GM19035 (cell line): ENCODE results near the gene NOL4L.

Experiments used
- ATAC-seq: cut with Tn5 transposase; IDR thresholded peaks from one replicate; pipeline ENCODE4 v1.9.1; 2021; ENCODE audit not compliant: unreplicated experiment

NOL4L gene

DNA sequence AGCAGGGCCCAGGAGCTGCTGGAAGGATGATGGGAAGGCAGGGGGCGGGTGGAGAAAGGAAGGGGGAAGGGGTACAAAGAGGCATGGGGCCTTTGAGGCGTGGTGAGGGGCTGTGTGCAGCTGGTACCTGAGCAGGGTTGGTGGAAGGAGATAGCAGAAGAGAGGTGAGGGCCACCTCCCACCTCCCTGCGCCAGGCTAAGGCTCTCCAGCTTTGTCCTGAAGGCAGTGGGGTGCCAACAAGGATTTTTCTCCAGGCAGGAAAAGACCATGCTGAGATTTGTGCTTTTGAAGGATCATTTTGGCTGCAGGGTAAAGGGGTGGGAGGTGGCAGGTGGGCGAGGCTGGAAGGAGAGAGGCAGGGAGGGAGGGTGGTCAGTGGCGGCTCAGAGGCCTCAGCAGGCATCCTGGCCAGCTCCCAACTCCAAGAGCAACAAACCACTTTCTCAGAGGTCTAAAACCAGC, 40.8 kb downstream of the NOL4L start:
- no peak for ATAC-seq

DNA sequence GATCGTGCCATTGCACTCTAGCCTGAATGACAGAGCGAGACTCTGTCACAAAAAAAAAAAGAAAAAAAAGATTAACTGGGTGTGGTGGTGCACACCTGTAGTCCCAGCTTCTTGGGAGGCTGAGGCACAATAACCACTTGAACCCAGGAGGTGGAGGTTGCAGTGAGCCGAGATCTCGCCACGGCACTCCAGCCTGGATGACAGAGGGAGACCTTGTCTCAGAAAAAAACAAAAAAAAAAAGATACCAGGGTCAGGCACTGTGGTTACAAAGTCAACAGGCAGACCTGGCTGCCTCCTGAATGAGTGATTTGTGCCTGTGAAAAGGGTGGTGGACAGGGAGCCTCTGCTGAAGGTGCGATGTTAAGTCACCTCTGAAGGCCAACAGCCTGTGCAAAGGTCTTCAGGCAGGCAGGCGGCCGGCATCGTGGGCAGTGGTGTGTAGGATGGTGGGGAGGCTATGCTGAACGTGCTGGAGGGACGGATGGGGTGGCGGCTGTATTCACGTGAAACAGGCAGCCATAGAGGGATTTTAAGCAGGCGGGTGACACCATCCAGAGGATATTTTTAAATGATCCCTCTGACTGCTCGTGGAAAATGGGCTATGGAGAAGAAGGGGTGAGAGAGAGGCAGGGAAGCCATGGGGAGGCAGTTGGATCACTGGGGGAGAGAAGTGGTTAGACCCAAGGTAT, 41.4 kb downstream of the NOL4L start:
- no peak for ATAC-seq

DNA sequence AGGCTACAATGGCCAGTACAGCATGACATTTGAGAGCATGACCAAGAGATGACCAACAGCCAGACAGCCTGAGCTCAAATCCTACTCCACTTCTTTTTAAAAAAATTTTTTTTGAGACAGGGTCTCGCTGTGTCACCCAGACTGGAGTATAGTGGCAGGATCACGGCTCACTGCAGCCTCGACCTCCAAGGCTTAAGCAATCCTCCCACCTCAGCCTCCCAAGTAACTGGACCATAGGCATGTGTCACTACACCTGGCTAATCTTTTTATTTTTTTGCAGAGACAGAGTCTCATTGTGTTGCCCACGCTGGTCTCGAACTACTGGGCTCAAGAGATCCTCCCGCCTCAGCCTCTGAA, 42.9 kb downstream of the NOL4L start:
- ATAC-seq, result no peak

DNA sequence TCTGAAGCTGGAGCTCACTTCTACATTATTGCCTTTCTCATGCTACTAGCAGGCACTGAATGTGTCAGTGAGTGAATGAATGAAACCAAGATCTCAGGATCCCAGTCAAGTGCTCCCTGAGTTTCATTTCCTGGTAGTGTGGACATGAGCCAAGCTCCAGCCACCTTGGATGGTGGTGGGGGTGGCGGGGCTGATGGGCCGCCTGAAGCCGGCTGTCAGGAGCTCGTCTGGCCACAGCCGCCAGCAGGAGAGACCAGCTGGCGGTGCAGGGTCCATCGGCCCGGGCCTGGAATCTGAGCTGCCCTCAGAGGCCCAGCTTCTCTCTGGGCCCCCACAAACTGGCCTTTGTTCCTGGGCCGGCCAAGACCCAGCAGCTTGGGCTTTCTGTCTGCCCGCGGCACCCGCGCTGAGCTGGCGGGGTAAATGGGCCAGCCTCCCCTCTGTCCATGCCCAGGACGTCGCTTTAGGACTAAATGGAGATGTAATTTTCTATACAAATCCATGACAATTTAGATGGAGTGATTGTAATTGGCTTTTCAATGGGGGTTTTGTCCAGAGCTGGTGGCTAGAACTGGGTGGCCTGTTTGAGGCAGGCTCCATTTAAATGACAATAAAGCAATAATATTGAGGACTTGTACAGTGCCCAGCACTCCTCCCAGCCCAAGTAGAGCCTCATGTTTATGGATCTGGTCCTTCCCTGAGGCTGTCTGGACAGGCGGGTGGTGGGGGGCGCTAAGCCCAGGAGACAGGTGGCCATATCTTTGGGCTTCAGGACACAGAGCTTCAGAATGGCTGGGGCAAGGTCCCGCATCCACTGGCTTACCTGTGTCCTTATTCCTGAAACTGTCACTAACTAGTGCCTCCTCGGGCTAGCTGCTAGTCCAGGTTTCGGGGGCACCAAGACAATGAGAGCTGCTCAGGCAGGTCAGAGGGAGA, 43.5 kb downstream of the NOL4L start:
- ATAC-seq, result no peak

DNA sequence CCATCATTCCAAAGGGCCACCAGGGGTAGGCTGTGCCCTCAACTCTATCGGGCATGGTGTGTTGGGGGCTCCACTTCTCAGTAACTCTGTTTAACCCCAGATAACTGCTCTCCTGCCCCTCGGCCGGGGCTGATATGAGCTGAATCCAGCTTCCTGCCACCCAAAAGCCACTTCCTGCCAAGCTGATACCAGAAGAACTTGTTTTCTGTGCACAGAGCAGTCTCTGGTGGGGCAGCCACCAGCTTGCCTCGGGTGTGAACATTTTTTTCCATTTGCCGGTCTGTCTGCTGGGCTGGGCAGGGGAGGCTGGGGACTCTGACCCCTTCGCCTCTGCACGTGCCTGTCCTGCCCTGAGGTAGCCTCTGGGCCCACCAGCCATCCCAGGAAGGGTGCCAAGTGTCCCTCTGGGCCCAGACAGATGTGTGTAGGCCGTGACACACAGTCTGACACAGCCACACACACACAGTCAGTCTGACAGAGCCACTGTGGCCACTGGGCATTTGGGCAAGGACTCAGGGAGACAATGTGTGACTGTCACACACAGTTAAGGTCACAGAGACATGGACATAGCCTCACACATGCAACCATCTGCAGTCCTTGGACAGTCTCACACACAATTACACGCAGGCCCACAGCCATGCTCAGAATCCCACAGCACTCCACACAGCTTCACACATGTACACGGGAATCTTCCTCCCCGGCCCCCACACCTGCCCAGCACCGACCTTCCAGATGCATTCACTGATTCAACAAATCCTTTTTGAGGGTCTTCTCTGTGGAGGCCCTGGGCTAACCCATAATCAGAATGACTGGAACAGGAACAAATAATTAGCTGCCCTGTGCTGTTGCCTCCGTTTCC, 45.1 kb downstream of the NOL4L start:
- no peak for ATAC-seq

DNA sequence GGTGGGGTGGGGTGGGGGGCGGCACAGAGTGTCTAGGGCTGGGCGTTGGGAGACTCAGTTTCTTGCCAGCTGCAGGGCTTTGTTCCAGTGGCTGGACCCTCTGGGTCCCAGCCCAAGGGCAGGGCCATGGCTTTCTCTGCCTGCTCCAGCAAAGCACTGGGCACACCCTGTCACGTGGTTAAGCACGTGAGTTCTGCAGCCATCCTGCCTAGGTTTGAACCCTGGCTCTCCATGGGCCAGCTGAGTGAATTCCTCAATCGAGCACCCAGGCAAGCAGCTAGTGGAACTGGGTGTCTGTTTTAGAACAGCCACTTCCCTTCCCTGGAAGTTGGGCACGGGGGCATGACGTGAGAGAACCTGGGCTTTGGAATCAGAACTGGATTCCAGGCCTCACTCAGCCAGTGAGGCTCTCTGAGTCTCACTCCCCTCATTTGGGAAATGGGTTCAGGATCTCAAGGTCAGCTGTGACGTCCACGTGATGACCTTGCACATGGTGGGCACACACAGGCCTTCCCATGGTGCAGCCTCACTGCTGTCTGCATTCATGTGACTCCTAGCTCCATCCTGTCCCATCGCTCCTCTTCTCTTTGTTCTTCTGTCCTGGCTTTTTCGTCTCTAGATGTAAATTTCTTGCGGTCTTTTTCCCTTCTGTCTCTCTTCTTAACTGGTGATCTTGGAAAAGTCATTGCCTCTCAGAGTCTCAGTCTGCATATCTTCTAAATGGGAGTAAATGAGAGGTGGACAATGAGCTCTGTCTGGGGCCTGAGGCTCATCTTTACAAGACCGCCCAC, 45.9 kb downstream of the NOL4L start:
- ATAC-seq, result no peak

DNA sequence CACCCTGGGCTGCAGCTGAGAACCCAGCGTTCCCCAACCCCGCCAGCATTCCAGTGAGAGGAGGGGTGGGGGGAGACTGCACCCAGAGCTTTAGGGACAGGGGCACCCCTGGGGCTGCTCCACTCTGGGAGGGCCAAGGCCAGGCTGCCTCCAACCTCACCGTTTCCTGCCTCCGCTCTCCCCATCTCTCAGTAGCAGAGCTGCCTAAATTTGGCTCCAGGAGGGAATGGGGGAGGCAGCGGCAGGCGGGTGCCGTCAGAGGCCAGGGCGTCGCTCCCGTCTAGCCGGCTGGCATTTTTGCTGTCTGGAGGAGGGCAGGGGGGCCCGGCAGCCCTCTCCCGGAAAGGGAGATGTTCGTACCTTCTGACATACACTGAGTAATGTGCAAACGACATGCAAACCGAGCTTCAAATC, 46.6 kb downstream of the NOL4L start:
- no peak for ATAC-seq

DNA sequence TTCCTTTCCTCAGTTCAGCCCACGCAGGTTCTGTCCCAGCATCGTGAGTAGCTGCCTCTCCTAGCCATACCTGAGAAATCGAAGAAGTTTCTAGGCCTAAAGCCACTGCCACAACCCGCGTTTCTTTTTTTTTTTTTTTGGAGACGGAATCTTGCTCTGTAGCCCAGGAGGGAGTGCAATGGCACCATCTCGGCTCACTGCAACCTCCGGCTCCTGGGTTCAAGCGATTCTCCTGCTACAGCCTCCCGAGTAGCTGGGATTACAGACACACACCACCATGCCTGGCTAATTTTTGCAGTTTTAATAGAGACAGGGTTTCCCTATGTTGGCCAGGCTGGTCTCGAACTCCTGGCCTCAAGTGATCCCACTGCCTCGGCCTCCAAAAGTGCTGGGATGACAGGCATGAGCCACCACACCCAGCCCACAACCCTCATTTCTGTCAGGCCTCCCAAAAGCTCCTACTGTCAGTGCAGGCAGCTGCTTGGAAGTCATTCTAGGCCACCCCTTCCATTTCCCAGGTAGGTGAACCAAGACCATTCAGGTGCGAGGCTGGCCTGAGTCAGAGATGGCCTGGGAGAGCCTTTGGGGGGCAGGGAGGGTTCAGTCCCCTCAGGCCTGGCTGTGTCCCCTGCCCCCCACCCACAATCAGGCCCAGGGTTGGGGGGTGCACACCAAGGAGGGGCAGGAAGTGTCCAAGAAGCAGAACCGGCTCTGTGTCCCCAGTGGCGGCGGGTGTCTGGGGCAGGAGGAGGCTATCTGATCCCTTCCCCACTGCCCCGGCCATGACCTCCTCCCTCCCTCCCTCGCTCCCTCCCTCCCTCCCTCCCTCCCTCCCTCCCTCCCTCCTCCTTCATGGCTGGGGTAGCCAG, 47.2 kb downstream of the NOL4L start:
- no peak for ATAC-seq

DNA sequence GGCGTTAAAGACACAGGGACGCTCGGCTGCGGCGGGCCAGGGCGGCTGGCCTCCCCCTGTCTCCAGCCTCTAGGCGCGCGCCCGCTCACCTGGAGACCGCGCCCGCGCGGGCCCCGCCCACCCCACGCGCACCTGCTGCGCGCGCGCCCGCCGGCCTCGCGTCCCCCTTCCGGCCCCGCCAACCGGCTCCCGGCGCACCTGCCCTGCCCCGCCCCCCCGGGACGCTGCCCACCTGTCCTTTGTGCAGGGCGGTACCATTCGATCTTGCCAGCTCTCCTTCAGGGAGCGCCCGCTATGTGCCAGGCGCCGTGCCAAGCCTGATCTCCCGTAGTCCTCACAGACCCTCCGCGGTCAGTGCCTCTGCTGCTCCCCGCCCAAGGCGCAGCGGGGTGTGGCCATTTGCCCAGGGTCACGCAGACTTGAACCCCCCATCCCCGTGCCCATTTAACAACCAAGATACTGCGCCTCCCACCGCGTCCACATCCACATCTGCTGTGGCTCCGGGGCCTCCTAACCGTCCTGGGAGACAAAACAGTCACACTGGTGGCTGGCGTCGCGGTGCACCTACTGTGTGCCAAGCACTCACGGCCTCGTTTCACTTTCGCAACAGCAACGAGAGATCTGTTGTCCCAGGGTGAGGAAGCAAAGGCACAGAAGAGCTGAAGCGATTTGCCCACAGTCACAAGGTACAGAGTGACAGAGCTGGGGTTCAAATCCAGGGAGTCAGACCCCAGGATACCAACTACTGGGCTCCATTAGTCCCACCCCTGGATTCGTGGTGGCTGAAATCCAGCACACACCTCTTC, 48.1 kb downstream of the NOL4L start:
- no peak for ATAC-seq

DNA sequence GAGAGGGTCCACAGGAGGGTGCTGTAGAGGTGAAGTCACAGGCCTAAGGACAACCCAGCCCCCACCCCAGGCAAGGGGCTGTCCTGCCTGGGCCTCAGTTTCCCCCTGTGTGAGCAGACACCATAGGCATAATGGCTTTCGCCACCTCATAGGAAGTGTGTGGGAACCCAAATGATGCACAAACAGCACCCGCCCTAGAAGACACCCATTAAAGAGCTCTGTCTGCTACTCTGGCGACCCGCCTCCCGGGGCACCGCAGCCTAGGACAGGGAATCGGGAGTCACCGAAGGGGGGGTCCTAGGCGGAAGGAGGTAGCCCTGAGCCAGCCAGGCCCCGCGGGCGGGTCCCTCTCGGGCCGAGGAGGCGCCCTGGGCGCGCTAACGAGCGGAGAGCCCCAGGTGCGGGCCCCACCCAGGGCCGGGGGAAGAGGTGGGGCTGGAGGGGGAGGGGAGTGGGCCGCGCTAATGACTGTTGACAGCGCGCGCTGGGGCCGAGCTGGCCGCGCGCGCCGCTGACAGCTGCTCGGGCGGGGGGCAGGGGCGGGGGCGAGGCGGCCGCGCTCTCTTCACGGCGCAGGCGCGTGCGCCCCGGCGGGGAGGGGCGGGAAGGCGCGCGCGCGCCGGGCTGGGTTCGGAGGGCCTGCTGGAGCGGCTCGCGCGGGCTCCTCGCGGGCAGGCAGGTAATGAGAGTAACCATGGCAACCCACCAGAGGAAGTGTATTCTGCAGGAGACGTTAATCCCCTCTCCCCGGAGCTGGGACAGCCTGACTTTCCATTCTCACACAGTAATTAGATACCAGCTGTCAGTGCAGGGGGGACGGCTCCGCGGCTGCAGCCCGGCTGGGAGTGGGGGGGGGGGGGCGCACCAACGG, 48.9 kb downstream of the NOL4L start:
- no peak for ATAC-seq

DNA sequence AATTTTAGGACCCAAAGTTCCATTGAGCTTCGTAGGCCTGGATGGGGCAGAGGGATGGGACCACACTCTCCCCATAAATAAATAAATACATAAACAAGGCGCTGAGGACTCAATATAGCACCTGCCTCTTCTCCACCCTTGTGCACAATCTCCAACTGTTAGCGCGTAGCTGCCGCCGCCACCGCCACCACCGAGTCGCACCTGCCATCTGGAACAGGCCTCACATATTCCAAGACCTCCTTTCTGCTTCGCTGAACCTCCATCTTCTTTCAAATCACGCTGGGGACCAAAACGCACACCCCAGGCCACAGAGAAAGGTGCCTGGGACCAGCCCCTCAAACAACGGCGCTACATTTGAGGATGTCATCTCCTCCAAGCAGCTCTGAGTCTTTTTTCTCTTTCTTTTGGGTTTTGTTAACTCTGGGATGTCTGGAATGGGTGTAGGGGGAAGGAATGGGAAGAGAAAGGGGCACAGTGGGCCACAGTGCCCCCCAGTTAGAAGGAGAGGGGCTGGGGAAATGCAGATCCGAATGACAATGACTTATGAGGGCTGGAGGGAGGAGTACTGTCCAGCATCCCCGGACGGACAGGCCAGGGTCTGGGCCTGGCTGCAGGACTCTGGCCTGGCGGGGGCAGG, 49.7 kb downstream of the NOL4L start:
- no peak for ATAC-seq

DNA sequence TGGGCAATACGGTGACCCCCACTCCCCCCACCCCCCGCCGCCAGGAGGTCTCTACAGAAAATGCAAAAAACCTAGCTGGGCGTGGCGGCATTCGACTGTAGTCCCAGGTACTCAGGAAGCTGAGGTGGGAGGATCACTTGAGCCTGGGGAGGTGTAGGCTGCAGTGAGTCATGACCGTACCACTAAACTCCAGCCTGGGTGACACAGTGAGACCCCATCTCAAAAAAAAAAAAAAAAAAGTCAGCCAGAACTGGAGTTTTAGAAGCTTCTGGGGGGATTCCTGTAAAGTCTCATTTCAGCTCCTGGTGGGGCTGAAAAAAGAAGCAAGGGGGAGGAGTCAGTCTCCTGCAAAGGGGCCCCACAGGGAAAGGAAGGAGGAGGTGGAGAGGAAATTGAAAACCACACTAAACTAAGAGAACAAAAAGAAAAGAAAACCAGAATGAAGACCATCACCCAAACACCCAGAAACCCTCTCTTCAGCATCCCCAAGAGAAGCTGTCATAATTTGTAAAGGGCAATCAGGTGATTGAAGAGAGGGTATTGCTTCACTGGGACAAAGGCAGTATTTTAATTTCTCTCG, 50.4 kb downstream of the NOL4L start:
- no peak for ATAC-seq

DNA sequence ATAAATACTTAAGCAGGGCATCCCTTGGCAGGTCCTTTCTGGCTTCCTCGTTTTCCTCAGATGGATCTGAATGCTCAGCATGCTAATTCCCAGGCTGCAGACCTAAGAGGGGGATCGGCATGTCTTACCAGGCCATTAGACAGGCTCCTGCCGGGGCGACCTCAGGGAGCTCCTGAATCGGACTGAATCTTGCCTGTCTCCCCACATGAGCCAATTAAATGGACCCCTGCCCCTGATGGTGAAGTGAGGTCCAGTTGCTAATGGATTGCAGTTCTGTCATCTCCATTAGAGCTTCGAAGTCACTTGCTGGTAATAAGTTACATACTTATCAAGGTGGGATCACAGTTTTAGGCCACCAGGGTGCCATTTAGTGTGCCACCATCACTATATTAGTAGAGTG, 51.4 kb downstream of the NOL4L start:
- no peak for ATAC-seq

DNA sequence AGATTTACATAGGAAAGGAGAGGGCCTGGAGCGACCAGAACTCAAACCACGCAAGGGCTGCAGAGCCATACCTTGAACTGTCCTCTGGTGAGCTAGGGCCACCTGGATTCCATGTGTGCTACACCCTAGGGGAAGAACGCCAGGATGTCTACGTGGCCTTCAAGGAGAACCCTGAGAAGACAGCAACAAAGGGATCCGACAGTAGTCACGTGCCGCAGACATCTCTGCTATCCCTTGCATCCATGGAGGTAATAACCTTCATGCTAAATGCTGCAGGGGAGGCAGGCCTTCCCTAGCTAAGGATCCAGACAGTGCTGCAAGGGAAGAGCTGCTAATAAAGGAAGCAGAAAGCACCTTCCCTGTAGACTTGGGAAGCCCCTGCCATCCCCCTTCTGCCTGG, 52.9 kb downstream of the NOL4L start:
- ATAC-seq, result no peak

DNA sequence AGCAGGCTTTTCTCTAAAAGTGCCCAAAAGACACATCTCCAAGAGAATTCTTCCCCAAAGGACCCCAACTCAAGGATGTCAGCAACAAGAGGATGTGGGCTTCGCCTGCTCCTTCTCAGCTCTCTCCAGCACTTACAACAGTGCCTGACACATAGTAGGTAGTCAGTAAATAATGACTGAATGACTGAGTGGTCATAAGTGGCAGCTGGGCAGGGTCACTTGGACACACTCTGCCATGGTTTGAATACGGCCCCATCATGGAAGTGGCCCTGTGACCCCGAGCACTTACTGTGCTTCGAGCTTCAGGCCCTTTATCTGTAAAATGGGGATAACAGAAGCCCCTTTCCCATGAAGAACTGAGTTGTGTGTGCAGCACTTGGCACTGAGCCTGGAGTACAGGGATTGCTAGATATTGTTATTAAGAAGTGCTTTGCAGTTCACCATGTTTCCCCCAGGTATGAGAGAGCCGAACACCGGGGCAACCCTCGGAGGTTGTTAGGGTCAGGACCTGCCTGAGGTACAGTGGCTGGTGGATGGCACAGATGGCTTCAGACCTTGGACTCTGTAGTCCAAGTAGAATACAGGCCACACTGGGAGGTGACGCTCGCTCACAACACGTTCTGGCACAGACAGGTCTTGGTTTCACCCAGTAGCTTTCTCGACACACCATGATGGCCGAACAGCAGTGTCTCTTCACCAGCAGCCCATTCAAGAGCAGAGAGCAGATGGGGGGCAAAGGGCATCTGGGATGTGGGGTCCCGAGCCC, 56.0 kb downstream of the NOL4L start:
- no peak for ATAC-seq

DNA sequence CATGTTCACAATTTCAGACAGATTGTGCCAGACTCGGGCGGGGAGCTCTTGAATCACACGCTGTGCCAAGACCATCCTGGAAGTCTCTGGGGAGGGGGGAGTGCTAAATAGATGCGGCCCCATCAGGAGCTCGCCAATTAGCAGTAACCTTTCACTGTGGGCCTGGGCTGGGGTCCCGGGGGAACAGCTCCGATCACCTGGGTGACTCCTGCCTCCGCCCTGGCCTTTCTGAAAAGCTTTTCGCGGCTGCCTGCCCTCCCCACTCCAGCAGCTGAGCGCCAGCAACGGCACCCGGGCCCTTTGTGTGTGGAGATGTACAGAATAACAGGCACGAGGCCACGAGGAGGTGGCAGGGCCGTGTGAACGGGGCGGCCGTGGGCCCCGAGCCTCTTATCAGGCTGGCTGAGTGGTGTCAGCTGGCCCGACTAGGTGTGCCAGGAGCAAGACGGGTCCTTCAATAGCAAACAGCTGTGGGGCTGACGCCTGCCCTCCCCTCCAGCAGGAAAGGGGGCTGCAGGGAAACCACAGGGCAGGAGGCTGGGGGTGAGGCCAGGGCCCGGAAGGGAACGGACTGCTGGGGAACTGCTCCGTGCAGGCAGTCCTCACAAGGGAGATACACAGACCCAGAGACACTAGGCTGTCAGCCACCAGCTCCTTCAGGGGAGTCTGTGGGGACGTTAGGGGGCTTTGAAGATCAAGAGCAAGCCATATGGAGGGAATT, 56.8 kb downstream of the NOL4L start:
- no peak for ATAC-seq
